ENCODE data around the gene NDUFS2.

NDUFS2 gene

GRCh38 chr1:161196111-161196510 is 6.1 kb upstream of the NDUFS2 start:
- DNase-seq (ENCODE audit: low read depth), result no peak

GRCh38 chr1:161196521-161197451 is 5.4 kb upstream of the NDUFS2 start:
- no peak for DNase-seq (ENCODE audit: low read depth)

- no peak for DNase-seq (ENCODE audit: low read depth)
Observed at GRCh38 chr1:161197560-161198193, 4.5 kb upstream of the NDUFS2 start.

- no peak for DNase-seq (ENCODE audit: low read depth)
Observed at GRCh38 chr1:161198194-161198896, 3.8 kb upstream of the NDUFS2 start.

GRCh38 chr1:161198897-161199431 is 3.2 kb upstream of the NDUFS2 start, which contains the start of gene ADAMTS4:
Gene ADAMTS4 (minus strand): TSS chr1:161199054. CDS start chr1:161198627, 427 bp downstream.
- no peak for DNase-seq (ENCODE audit: low read depth)

GRCh38 chr1:161199506-161200139 is 2.5 kb upstream of the NDUFS2 start:
- no peak for DNase-seq (ENCODE audit: low read depth)

GRCh38 chr1:161200421-161200991 is 1.7 kb upstream of the NDUFS2 start:
- DNase-seq (ENCODE audit: low read depth), result no peak

- DNase-seq (ENCODE audit: low read depth), result no peak
Observed at GRCh38 chr1:161200992-161201835, 953 bp upstream of the NDUFS2 start.

GRCh38 chr1:161206411-161207140 is 4.4 kb downstream of the NDUFS2 start:
- no peak for DNase-seq (ENCODE audit: low read depth)

GRCh38 chr1:161207173-161207572 is 5.0 kb downstream of the NDUFS2 start:
- DNase-seq (ENCODE audit: low read depth), result no peak

GRCh38 chr1:161209790-161210409 is 7.7 kb downstream of the NDUFS2 start:
- no peak for DNase-seq (ENCODE audit: low read depth)

- DNase-seq (ENCODE audit: low read depth), result no peak
Observed at GRCh38 chr1:161214369-161214768, 12.2 kb downstream of the NDUFS2 start.

GRCh38 chr1:161215076-161215475 is 12.9 kb downstream of the NDUFS2 start, which contains the start of gene FCER1G:
Gene FCER1G (plus strand): TSS chr1:161215295. CDS start chr1:161215322, 27 bp downstream.
- no peak for DNase-seq (ENCODE audit: low read depth)

- DNase-seq (ENCODE audit: low read depth), result no peak
Observed at GRCh38 chr1:161216945-161217712, 15.0 kb downstream of the NDUFS2 start.

GRCh38 chr1:161217831-161218230 is 15.7 kb downstream of the NDUFS2 start:
- DNase-seq (ENCODE audit: low read depth), result no peak

- no peak for DNase-seq (ENCODE audit: low read depth)
Observed at GRCh38 chr1:161218301-161219077, 16.3 kb downstream of the NDUFS2 start.

GRCh38 chr1:161219078-161219892 is 17.1 kb downstream of the NDUFS2 start:
- no peak for DNase-seq (ENCODE audit: low read depth)
